Stimulated activated naive CD8-positive, alpha-beta T cell treated with anti-CD3 and anti-CD28 coated beads, Interleukin-15, amount 100 ng/mL, for 72 hours (primary cell): ENCODE data around the gene NEGR1.

Experiments
- ATAC-seq: fragments of 150-1000 bp; cut with Tn5 transposase; 2 replicates; pipeline ENCODE4 v1.10.0; 2021; ENCODE audit warnings: mild to moderate bottlenecking, moderate library complexity
- DNase-seq, 2 donors: peaks; one replicate each; pipeline ENCODE4 v3.0.0; 2021 to 2022
- H3K27ac Mint-ChIP-seq, 2 donors: one replicate each; pipeline ENCODE4 v1.8.0; 2022; ENCODE audit warnings: mild to moderate bottlenecking in 2 of 2, mixed read lengths in 2 of 2, moderate library complexity in 2 of 2
- H3K27me3 Mint-ChIP-seq: one replicate; pipeline ENCODE4 v1.8.0; 2022; ENCODE audit warnings: mixed read lengths
- H3K4me1 Mint-ChIP-seq: one replicate; pipeline ENCODE4 v1.8.0; 2022; ENCODE audit warnings: mild to moderate bottlenecking, mixed read lengths
- H3K4me3 Mint-ChIP-seq, 2 donors: one replicate each; pipeline ENCODE4 v1.8.0; 2022; ENCODE audit warnings: mild to moderate bottlenecking in 2 of 2, mixed read lengths in 2 of 2, moderate library complexity in 1 of 2
- H3K9me3 Mint-ChIP-seq, 2 donors: one replicate each; pipeline ENCODE4 v1.8.0; 2022; ENCODE audit warnings: mixed read lengths in 2 of 2

NEGR1 gene

GRCh38 chr1:71787699-71788098 is 494.6 kb downstream of the NEGR1 start:
- Mint-ChIP-seq H3K27ac (no peak overlapping the region), H3K4me3 (no peak overlapping the region), H3K9me3 (peaks cover 0 to 9% of the 10 kb centered on the region in 2 donors), H3K27me3 (no peaks in the 10 kb centered on the region), H3K4me1 (no peaks in the 10 kb centered on the region)
- ATAC-seq (no peak), DNase-seq (no peak)

DNA sequence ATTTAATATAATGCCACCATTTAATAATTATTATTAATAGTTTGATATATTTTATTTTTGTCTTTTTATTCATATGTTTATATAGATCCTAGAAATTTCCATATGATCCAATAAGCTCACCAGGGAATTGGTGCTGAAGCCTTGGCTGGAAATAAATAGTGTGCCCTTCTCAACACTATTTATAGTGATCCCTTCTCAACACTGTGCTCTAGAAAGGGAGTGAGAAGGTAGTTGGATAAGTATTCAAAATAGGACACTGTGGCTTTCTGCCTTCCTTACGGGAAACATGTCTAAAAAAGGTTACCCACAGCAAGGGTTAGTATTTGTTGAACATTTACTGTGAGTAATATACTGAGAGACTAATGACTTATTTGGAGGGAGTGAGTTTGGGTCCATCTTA is 496.1 kb downstream of the NEGR1 start:
- Mint-ChIP-seq H3K27ac (no peak overlapping the region), H3K4me3 (no peak overlapping the region), H3K4me1 (no peaks in the 10 kb centered on the region), H3K27me3 (no peaks in the 10 kb centered on the region), H3K9me3 (peaks cover 0 to 9% of the 10 kb centered on the region in 2 donors)
- DNase-seq: no peak
- no peak for ATAC-seq

- Mint-ChIP-seq H3K27ac (no peak overlapping the region), H3K4me3 (no peak overlapping the region), H3K4me1 (peaks cover 4% of the 10 kb centered on the region), H3K27me3 (no peaks in the 10 kb centered on the region), H3K9me3 (peaks cover 0 to 9% of the 10 kb centered on the region in 2 donors)
- ATAC-seq (no peak), DNase-seq (no peak)
Measured at GRCh38 chr1:71785450-71785849, 496.9 kb downstream of the NEGR1 start.

GRCh38 chr1:71785000-71785399 is 497.3 kb downstream of the NEGR1 start:
- Mint-ChIP-seq H3K4me1 (peaks cover 5% of the 10 kb centered on the region), H3K27me3 (no peaks in the 10 kb centered on the region), H3K27ac (no peak overlapping the region), H3K9me3 (peaks cover 0 to 9% of the 10 kb centered on the region in 2 donors), H3K4me3 (no peak overlapping the region)
- ATAC-seq (no peak), DNase-seq (no peak)

DNA sequence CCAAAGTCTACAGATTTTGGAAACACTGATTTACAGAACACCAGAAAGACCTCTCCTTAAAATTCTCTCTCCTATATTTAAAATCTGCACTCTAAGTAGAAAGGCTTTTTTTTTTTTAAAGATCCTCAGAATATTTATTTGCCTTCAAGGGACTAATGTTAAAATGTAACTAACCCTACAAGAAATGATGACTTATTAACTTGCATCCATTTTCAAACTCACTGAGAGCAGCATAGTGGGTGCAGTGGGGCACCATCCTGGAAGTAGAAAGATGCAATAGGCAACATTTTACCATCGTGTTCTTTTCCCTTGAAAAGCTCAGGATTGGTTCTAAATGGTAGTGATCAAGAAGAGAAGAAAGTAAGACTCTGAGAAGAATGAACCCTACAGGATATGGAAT is 498.1 kb downstream of the NEGR1 start:
- Mint-ChIP-seq H3K27me3 (no peaks in the 10 kb centered on the region), H3K9me3 (peaks cover 0 to 9% of the 10 kb centered on the region in 2 donors), H3K4me1 (peaks cover 5% of the 10 kb centered on the region), H3K4me3 (no peak overlapping the region), H3K27ac (no peak overlapping the region)
- ATAC-seq: no peak
- no peak for DNase-seq

GRCh38 chr1:71783071-71783470 is 499.3 kb downstream of the NEGR1 start:
- H3K27me3 Mint-ChIP-seq: no peaks in the 10 kb centered on the region
- peaks cover 5% of the 10 kb centered on the region for H3K4me1 Mint-ChIP-seq
- H3K27ac Mint-ChIP-seq: no peak overlapping the region
- ATAC-seq: no peak
- DNase-seq: no peak
- H3K9me3 Mint-ChIP-seq: peaks cover 0 to 9% of the 10 kb centered on the region in 2 donors
- H3K4me3 Mint-ChIP-seq: no peak overlapping the region

- Mint-ChIP-seq H3K9me3 (peaks cover 0 to 9% of the 10 kb centered on the region in 2 donors), H3K27me3 (no peaks in the 10 kb centered on the region), H3K4me3 (no peak overlapping the region), H3K4me1 (peaks cover 5% of the 10 kb centered on the region), H3K27ac (no peak overlapping the region)
- no peak for ATAC-seq
- no peak for DNase-seq
Measured at GRCh38 chr1:71781450-71781849, 500.9 kb downstream of the NEGR1 start.

DNA sequence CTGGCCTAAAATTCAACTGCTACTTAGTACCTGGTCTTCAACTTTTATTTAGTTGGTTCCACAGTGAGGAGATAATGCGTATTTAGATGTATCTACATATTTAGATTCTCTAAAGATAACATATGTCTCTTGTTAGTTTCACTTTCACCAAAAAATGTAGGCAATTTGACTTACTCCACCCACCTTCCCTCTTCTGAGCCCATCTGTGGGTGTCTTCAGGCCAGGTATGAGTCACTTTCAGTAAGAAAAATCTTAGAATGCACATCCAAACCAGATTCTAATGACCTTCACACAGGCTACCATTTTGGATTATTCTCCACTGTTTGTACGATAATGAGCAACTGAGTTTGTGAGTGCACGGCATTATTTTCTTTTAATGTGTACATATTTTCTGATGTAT is 501.7 kb downstream of the NEGR1 start:
- H3K9me3 Mint-ChIP-seq: peaks cover 0 to 9% of the 10 kb centered on the region in 2 donors
- no peak overlapping the region for H3K4me3 Mint-ChIP-seq
- H3K4me1 Mint-ChIP-seq: peaks cover 5% of the 10 kb centered on the region
- ATAC-seq (peak; percentile 50), DNase-seq (no peak)
- H3K27me3 Mint-ChIP-seq: no peaks in the 10 kb centered on the region
- no peak overlapping the region for H3K27ac Mint-ChIP-seq

GRCh38 chr1:71778940-71779339 is 503.4 kb downstream of the NEGR1 start:
- Mint-ChIP-seq H3K4me1 (peaks cover 5% of the 10 kb centered on the region), H3K27ac (no peak overlapping the region), H3K9me3 (peaks cover 0 to 6% of the 10 kb centered on the region in 2 donors), H3K27me3 (no peaks in the 10 kb centered on the region), H3K4me3 (no peak overlapping the region)
- DNase-seq: no peak
- no peak for ATAC-seq

DNA sequence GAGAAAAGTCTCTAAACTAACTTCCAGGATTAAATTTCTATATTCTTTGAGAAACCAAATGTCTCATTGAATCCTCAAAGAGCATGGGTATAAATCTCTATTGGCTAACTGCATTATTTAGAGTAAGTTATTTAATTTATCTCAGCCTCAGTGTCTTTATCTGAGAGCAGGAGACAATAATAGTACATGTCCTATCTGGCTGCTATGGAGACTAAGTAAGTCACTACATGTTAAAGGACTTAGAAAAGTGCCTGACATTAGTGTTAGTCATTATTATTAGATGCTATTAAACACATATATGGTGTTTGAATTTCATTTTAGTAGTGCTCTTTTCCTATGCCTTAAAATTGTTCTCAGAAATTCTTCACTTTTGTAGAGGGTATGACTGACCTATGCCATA is 505.2 kb downstream of the NEGR1 start:
- Mint-ChIP-seq H3K4me1 (peaks cover 5% of the 10 kb centered on the region), H3K9me3 (no peaks in the 10 kb centered on the region), H3K4me3 (no peak overlapping the region), H3K27ac (no peak overlapping the region), H3K27me3 (no peaks in the 10 kb centered on the region)
- no peak for DNase-seq
- no peak for ATAC-seq

DNA sequence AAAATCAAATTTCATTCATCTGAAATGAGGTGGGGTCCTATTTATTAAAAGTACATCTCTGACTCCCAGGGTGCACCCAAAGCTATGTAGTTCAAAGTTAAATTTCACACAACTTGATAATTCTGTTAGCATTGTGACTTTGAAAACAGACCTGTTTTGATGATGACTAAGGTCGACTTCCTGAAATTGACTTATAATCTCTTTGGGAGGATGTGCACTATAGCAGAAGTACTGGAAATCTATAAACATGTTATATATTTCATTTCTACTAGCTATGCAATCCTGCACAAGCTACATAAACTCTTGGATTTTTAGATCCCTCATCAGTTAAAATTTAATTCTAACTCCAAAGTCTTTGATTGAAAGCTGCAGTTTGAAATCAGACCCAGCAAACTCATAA is 507.6 kb downstream of the NEGR1 start:
- Mint-ChIP-seq H3K27ac (peak overlapping the region in 1 of 2 donors; percentile 82), H3K9me3 (no peaks in the 10 kb centered on the region), H3K4me3 (no peak overlapping the region), H3K27me3 (no peaks in the 10 kb centered on the region), H3K4me1 (no peaks in the 10 kb centered on the region)
- DNase-seq (no peak), ATAC-seq (no peak)

GRCh38 chr1:71770121-71770520 is 512.2 kb downstream of the NEGR1 start:
- DNase-seq: no peak
- no peak overlapping the region for H3K4me3 Mint-ChIP-seq

DNA sequence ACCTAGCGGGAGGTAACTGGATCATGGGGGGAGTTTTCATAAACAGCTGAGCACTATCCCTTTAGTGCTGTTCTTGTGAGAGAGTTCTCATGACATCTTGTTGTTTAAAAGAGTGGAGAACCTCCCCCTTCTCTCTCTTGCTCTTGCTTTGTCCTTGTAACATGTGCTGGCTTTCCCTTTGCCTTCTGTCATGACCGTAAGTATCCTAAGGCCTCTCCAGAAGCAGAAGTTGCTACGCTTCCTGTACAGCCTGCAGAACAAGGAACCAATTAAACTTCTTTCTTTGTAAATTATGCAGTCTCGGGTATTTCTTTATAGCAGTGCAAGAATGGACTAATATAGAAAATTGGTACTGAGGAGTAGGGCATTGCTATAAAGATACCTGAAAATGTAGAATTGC is 515.6 kb downstream of the NEGR1 start:
- Mint-ChIP-seq H3K9me3 (peaks cover 0 to 6% of the 10 kb centered on the region in 2 donors), H3K4me3 (no peak overlapping the region), H3K4me1 (no peaks in the 10 kb centered on the region), H3K27me3 (no peaks in the 10 kb centered on the region), H3K27ac (no peak overlapping the region)
- ATAC-seq (no peak), DNase-seq (no peak)

More at GRCh38 chr1:71770121-71770520, 512.2 kb downstream of the NEGR1 start:
- no peaks in the 10 kb centered on the region for H3K4me1 Mint-ChIP-seq
- ATAC-seq: no peak
- H3K27ac Mint-ChIP-seq: no peak overlapping the region
- H3K27me3 Mint-ChIP-seq: no peaks in the 10 kb centered on the region
- peaks cover 0 to 6% of the 10 kb centered on the region in 2 donors for H3K9me3 Mint-ChIP-seq

DNA sequence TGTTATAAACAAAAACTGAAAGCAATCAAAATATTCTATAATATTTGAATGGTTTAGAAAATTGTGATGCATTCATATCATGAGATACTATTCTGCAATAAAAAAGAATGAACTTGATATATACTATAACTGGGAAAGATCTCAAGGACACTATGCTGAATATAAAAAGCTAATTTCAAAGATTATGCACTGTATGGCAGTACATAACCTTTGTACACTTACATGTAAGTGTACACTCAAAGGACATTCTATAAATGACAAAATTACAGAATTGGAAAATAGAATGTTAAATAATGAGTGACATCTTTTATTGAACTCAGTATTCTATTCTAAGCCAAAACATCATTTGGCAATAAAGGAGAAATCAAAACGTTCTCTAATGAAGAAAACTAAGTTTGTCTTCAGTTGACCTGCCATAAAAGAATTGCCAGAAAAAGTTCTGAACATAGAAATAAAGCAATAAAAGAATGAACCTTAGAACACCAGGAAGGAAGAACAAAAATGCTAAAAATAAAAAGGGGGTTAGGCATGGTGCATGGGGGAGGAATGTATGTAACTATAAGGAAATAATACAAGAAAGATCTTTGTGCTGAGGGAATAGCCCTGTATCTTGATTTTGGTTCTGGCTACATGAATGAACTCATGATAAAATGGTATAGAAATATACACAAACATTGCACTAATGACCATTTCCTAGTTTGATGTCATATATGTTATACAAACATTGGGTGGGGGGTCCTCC is 519.7 kb downstream of the NEGR1 start:
- DNase-seq (no peak), ATAC-seq (no peak)
- Mint-ChIP-seq H3K27me3 (no peaks in the 10 kb centered on the region), H3K27ac (no peak overlapping the region), H3K4me3 (no peak overlapping the region), H3K9me3 (peaks cover 0 to 6% of the 10 kb centered on the region in 2 donors), H3K4me1 (no peaks in the 10 kb centered on the region)

GRCh38 chr1:71755441-71755840 is 526.9 kb downstream of the NEGR1 start:
- no peak for ATAC-seq
- Mint-ChIP-seq H3K9me3 (peaks cover under 1 to 2% of the 10 kb centered on the region in 2 donors), H3K4me3 (no peak overlapping the region), H3K4me1 (no peaks in the 10 kb centered on the region), H3K27me3 (no peaks in the 10 kb centered on the region), H3K27ac (no peak overlapping the region)
- no peak for DNase-seq

- Mint-ChIP-seq H3K9me3 (peaks cover 4 to 7% of the 10 kb centered on the region in 2 donors), H3K27me3 (no peaks in the 10 kb centered on the region), H3K4me3 (no peak overlapping the region), H3K4me1 (no peaks in the 10 kb centered on the region), H3K27ac (no peak overlapping the region)
- ATAC-seq: no peak
- DNase-seq: no peak
Measured at GRCh38 chr1:71753746-71754145, 528.6 kb downstream of the NEGR1 start.

DNA sequence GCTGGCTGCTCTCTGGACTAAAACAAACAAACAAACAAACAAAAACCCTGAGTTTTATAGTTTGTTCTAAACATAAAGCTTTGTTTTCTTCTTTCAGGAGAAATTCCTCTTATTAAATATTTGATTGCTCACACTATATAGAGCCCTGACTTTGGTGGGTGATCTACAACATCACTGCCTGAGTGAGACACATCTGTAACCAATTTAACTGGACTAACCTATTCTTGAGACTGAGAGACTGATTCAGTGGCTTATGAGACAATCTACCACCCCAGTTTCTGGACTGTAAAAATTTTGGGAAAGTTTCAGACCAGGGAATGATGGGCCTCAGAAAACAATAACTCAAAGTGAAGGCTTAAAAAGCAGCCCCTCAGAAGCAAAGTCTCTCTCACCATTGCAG is 537.0 kb downstream of the NEGR1 start:
- DNase-seq (no peak), ATAC-seq (no peak)
- Mint-ChIP-seq H3K4me1 (no peaks in the 10 kb centered on the region), H3K27ac (no peak overlapping the region), H3K27me3 (no peaks in the 10 kb centered on the region), H3K9me3 (peaks cover 4 to 9% of the 10 kb centered on the region in 2 donors), H3K4me3 (no peak overlapping the region)
